Mesenchymal stem cell (in vitro differentiated cells and primary cell): ENCODE results near the gene FGF16.

Source experiments
- DNase-seq: peaks from one replicate; pipeline ENCODE4 v3.0.0-alpha.2; 2013
- H2AFZ ChIP-seq: one replicate; pipeline ENCODE4 v1.6.1; 2013; ENCODE audit warnings: low read depth, mild to moderate bottlenecking, control low read depth, inconsistent platforms, low read length, moderate library complexity
- H2AK5ac ChIP-seq: 2 replicates; pipeline ENCODE4 v1.6.1; 2013; ENCODE audit warnings: low read length, moderate library complexity, mild to moderate bottlenecking, inconsistent platforms; ENCODE audit not compliant: severe bottlenecking
- H2BK120ac ChIP-seq: one replicate; pipeline ENCODE4 v1.6.1; 2013; ENCODE audit warnings: low read depth, mild to moderate bottlenecking, inconsistent platforms, low read length, moderate library complexity
- H2BK12ac ChIP-seq, 2 experiments: one replicate each; pipeline ENCODE4 v1.6.1; 2013; ENCODE audit warnings: inconsistent platforms in 2 of 2, low read length in 2 of 2, mild to moderate bottlenecking in 2 of 2, moderate library complexity in 2 of 2, control low read depth in 1 of 2
- H2BK15ac ChIP-seq: one replicate; pipeline ENCODE4 v1.6.1; 2013; ENCODE audit warnings: mild to moderate bottlenecking, low read depth, inconsistent platforms; ENCODE audit not compliant: poor library complexity, severe bottlenecking
- H2BK5ac ChIP-seq: 2 replicates; pipeline ENCODE4 v1.6.1; 2013; ENCODE audit warnings: low read depth, mild to moderate bottlenecking, low read length, control low read depth, inconsistent platforms; ENCODE audit not compliant: poor library complexity, severe bottlenecking
- H3K14ac ChIP-seq, 2 experiments: one replicate each; pipeline ENCODE4 v1.6.1; 2013; ENCODE audit warnings: inconsistent platforms in 2 of 2, low read length in 2 of 2, control low read depth in 1 of 2, mild to moderate bottlenecking in 1 of 2, moderate library complexity in 1 of 2
- H3K18ac ChIP-seq, 2 experiments: one replicate each; pipeline ENCODE4 v1.6.1; 2013; ENCODE audit warnings: inconsistent platforms in 2 of 2, low read length in 2 of 2, control low read depth in 1 of 2, low read depth in 1 of 2, mild to moderate bottlenecking in 1 of 2
- H3K23ac ChIP-seq, 2 experiments: one replicate each; pipeline ENCODE4 v1.6.1; 2013; ENCODE audit warnings: inconsistent platforms in 2 of 2, low read length in 2 of 2, mild to moderate bottlenecking in 2 of 2, moderate library complexity in 2 of 2, control low read depth in 1 of 2
- H3K27ac ChIP-seq: 2 replicates; pipeline ENCODE4 v1.5.1; 2013; ENCODE audit warnings: mild to moderate bottlenecking, moderate library complexity, low read length, control low read depth, inconsistent platforms; ENCODE audit not compliant: poor library complexity, severe bottlenecking
- H3K27me3 ChIP-seq, 2 experiments: 2 replicates each; pipeline versions ENCODE4 v1.6.1 to v1.7.0; 2013; ENCODE audit warnings: low read length in 2 of 2, mild to moderate bottlenecking in 2 of 2, moderate library complexity in 2 of 2, control low read depth in 1 of 2, inconsistent platforms in 1 of 2; ENCODE audit not compliant: control insufficient read depth in 1 of 2, insufficient read depth in 1 of 2
- H3K36me3 ChIP-seq, 2 experiments: 2 replicates each; pipeline versions ENCODE4 v1.6.1 to v1.7.0; 2013; ENCODE audit warnings: low read length in 2 of 2, control low read depth in 1 of 2, inconsistent platforms in 1 of 2, low read depth in 1 of 2, mild to moderate bottlenecking in 1 of 2; ENCODE audit not compliant: insufficient read depth in 2 of 2, control insufficient read depth in 1 of 2
- H3K4ac ChIP-seq, 2 experiments: one replicate each; pipeline ENCODE4 v1.6.1; 2013; ENCODE audit warnings: inconsistent platforms in 2 of 2, low read length in 2 of 2, mild to moderate bottlenecking in 2 of 2, moderate library complexity in 2 of 2, control low read depth in 1 of 2, low read depth in 1 of 2
- H3K4me1 ChIP-seq: 2 replicates; pipeline ENCODE4 v1.6.1; 2013; ENCODE audit warnings: low read depth, low read length, control low read depth; ENCODE audit not compliant: control insufficient read depth, insufficient read depth
- H3K4me2 ChIP-seq: 2 replicates; pipeline ENCODE4 v1.6.1; 2013; ENCODE audit warnings: low read length, mild to moderate bottlenecking, inconsistent platforms; ENCODE audit not compliant: poor library complexity, severe bottlenecking
- H3K4me3 ChIP-seq, 2 experiments: 2 replicates each; pipeline versions ENCODE4 v1.5.1 to v1.7.0; 2013; ENCODE audit warnings: low read length in 2 of 2, mild to moderate bottlenecking in 2 of 2, control low read depth in 1 of 2, low read depth in 1 of 2; ENCODE audit not compliant: insufficient read depth in 1 of 2
- H3K79me1 ChIP-seq: replicated peaks from 2 replicates; pipeline ENCODE4 v1.6.1; 2013; ENCODE audit warnings: mild to moderate bottlenecking, control low read depth, low read length, inconsistent platforms; ENCODE audit not compliant: poor library complexity, severe bottlenecking
- H3K9ac ChIP-seq: 2 replicates; pipeline ENCODE4 v1.7.0; 2013; ENCODE audit warnings: mild to moderate bottlenecking, low read length, moderate library complexity
- H3K9me3 ChIP-seq: 2 replicates; pipeline ENCODE4 v1.7.0; 2013; ENCODE audit warnings: mild to moderate bottlenecking, low read length; ENCODE audit not compliant: control insufficient read depth
- H4K8ac ChIP-seq: one replicate; pipeline ENCODE4 v1.6.1; 2013; ENCODE audit warnings: inconsistent platforms, mild to moderate bottlenecking, low read length, moderate library complexity
- H4K91ac ChIP-seq: one replicate; pipeline ENCODE4 v1.6.1; 2013; ENCODE audit warnings: mild to moderate bottlenecking, low read length, inconsistent platforms
- WGBS: methylation state at CpG from one replicate; pipeline ENCODE4 v1.1.7; 2013; ENCODE audit warnings: mixed read lengths; 5-methylcytosine and 5-hydroxymethylcytosine counted together

FGF16 gene

DNA sequence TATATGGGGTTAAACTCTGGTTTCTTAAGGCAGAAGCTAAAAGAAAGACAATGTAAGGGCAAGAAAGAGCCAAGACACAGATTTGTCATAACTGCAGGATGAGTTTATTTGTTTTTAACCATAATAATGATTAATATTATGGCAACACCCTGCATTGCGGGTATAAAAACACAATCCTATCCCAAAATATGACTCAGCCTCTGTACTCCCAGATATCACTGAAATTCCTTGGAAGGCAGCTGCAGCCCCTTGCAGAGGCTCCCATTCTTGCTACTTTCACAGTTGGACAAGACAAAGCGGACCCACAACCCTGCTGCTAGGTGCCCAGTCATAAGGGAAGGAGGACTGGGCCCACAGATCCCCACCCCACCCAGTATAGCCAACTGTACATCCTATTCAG lies 20.4 kb upstream of the FGF16 start:
- 92% methylated on average over 1 of the region's 2 CpGs for WGBS
- peak overlapping the region in 1 of 2 experiments; percentile 23 for H3K4me3 ChIP-seq
- H2AFZ ChIP-seq, result no peak overlapping the region
- H2BK15ac ChIP-seq, result no peak overlapping the region
- peak overlapping the region; percentile 14 for H3K9ac ChIP-seq
- H3K4me2 ChIP-seq, result no peak overlapping the region
- no peak overlapping the region for H2AK5ac ChIP-seq
- H3K4ac ChIP-seq, result no peak overlapping the region
- H3K4me1 ChIP-seq, result peaks cover 4% of the 10 kb centered on the region
- H3K36me3 ChIP-seq, result no peaks in the 10 kb centered on the region
- no peak for DNase-seq
- no peak overlapping the region for H3K23ac ChIP-seq
- no peaks in the 10 kb centered on the region for H3K9me3 ChIP-seq
- no peak overlapping the region for H3K18ac ChIP-seq
- H4K8ac ChIP-seq, result no peak overlapping the region
- no peak overlapping the region for H3K14ac ChIP-seq
- no peak overlapping the region for H2BK12ac ChIP-seq
- H3K27ac ChIP-seq, result no peak overlapping the region
- no peaks in the 10 kb centered on the region for H3K27me3 ChIP-seq
- no peak overlapping the region for H2BK5ac ChIP-seq
- H4K91ac ChIP-seq, result no peak overlapping the region
- no peak overlapping the region for H2BK120ac ChIP-seq
- no peaks in the 10 kb centered on the region for H3K79me1 ChIP-seq

DNA sequence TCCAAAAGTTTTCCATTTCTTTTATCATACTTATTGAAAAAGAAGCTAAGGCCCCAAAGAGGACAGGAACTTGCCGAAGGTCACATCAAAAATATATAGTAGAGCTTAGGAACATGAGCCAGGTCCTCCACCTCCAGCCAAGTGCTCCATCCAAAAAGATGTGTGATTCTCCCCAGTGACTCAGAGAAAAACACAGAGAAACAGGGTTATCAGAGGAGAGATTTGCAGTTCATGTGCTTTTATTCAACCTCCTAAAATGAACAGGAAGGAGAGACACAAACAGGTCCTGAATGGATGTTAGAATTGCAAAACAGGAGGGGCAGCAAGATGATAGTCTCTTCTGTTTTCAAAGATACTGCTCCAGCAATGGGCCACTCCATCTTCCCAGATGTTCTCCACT lies 19.6 kb upstream of the FGF16 start:
- H3K79me1 ChIP-seq, result no peaks in the 10 kb centered on the region
- 80% methylated on average over 1 of the region's 1 CpG for WGBS
- H3K4me2 ChIP-seq, result no peak overlapping the region
- no peak overlapping the region for H2BK120ac ChIP-seq
- H4K8ac ChIP-seq, result no peak overlapping the region
- H2AFZ ChIP-seq, result no peak overlapping the region
- no peak overlapping the region for H3K14ac ChIP-seq
- no peaks in the 10 kb centered on the region for H3K27me3 ChIP-seq
- no peak overlapping the region for H2BK12ac ChIP-seq
- H3K4me1 ChIP-seq, result peaks cover 4% of the 10 kb centered on the region
- no peaks in the 10 kb centered on the region for H3K9me3 ChIP-seq
- no peaks in the 10 kb centered on the region for H3K36me3 ChIP-seq
- no peak overlapping the region for H3K4ac ChIP-seq
- no peak overlapping the region for H2AK5ac ChIP-seq
- H4K91ac ChIP-seq, result no peak overlapping the region
- no peak for DNase-seq
- no peak overlapping the region for H3K23ac ChIP-seq
- H3K9ac ChIP-seq, result peak overlapping the region; percentile 45
- H2BK15ac ChIP-seq, result no peak overlapping the region
- no peak overlapping the region for H3K18ac ChIP-seq
- no peak overlapping the region for H3K27ac ChIP-seq
- H3K4me3 ChIP-seq, result no peak overlapping the region
- no peak overlapping the region for H2BK5ac ChIP-seq

DNA sequence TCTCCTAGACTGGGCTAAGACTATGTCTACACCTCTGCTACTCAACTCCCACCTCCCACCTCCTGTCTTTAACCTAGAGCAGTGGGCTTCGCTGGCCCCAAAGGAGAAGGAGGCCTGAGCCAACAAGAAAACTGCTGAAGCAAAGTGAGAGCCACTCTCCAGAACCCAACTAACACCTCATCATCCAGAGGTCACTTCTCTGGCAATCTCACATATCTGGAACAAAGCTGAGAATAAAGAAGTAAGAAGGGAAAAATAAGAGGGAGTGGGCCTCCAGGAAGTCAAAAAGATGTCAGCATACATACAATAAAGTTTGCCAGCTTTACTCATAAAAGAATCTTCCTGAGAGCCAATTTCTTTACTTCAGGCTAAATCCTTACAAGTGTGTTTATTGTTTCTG lies 18.6 kb upstream of the FGF16 start:
- no peaks in the 10 kb centered on the region for H3K79me1 ChIP-seq
- no peak overlapping the region for H3K27ac ChIP-seq
- H4K91ac ChIP-seq, result no peak overlapping the region
- no peak overlapping the region for H2BK120ac ChIP-seq
- no peak overlapping the region for H3K14ac ChIP-seq
- no peak overlapping the region for H4K8ac ChIP-seq
- H3K27me3 ChIP-seq, result no peaks in the 10 kb centered on the region
- no peaks in the 10 kb centered on the region for H3K9me3 ChIP-seq
- no peaks in the 10 kb centered on the region for H3K36me3 ChIP-seq
- H3K23ac ChIP-seq, result no peak overlapping the region
- no peak overlapping the region for H3K18ac ChIP-seq
- no peak overlapping the region for H2BK15ac ChIP-seq
- H2BK12ac ChIP-seq, result no peak overlapping the region
- H3K4me3 ChIP-seq, result no peak overlapping the region
- no peak overlapping the region for H3K9ac ChIP-seq
- H3K4me1 ChIP-seq, result peaks cover 4% of the 10 kb centered on the region
- no peak overlapping the region for H2AFZ ChIP-seq
- H2BK5ac ChIP-seq, result no peak overlapping the region
- no peak overlapping the region for H3K4ac ChIP-seq
- no CpG with 5 or more reads among the region's 1 CpG for WGBS
- H2AK5ac ChIP-seq, result no peak overlapping the region
- H3K4me2 ChIP-seq, result no peak overlapping the region
- DNase-seq, result no peak

DNA sequence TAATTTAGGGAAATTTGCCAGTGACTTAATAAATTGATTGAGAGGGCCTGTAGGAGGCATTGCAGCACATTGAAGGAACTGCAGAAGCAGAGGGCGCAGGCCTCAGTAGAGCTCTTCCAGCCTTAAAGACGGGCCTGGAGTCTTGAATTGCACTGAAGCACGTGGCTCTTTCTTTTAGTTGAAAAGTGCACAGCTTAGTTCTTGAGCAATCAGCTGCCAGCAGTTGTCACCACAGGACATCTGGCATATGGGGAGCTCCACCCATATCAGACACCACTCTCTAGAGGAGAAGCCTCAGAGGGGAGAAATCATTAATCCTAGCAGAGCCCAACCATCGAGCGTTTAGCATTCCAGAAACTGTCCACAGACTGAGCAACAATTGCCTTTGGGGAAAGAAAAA lies 16.0 kb upstream of the FGF16 start:
- Histone ChIP-seq H3K18ac (no peak overlapping the region), H3K9me3 (no peaks in the 10 kb centered on the region), H2BK120ac (no peak overlapping the region), H3K23ac (no peak overlapping the region), H3K79me1 (no peaks in the 10 kb centered on the region), H3K4ac (no peak overlapping the region), H3K4me1 (peaks cover 4% of the 10 kb centered on the region), H2BK12ac (no peak overlapping the region), H4K8ac (no peak overlapping the region), H3K4me3 (no peak overlapping the region), H3K36me3 (no peaks in the 10 kb centered on the region), H2BK15ac (no peak overlapping the region), H3K27me3 (no peaks in the 10 kb centered on the region), H3K4me2 (no peak overlapping the region), H3K9ac (no peak overlapping the region), H4K91ac (no peak overlapping the region), H3K14ac (no peak overlapping the region), H2AFZ (no peak overlapping the region), H2BK5ac (no peak overlapping the region), H3K27ac (peak overlapping the region; percentile 38), H2AK5ac (no peak overlapping the region)
- peak; percentile 27 for DNase-seq
- WGBS, result 53% methylated on average over 5 of the region's 5 CpGs
